H1 (cell line): ENCODE data around the gene ICAM5. TPM values are rescaled to one million over a fixed set of nuclear protein-coding genes. Genes with fewer than 3 reads are reported as not detected.

ENCODE experiments used
- CTCF ChIA-PET: fragments of 300-600 bp; sonication (Branson Sonifier 250); formaldehyde crosslinking; loops from one replicate; lab custom pipeline; 2021; ENCODE audit not compliant: partially characterized antibody; lab: Charles Lee
- POLR2A ChIA-PET: fragments of 300-600 bp; sonication (Branson Sonifier 250); formaldehyde crosslinking; loops from one replicate; lab custom pipeline; 2021; ENCODE audit warnings: inconsistent platforms; ENCODE audit not compliant: partially characterized antibody; lab: Charles Lee
- DNase-seq, 2 experiments: peaks; one replicate each; pipeline versions ENCODE4 v3.0.0 to v3.0.0-alpha.2; 2010 to 2022; ENCODE audit warnings: low spot score in 2 of 2, low read depth in 1 of 2, mixed read lengths in 1 of 2
- FAIRE-seq: peaks from 2 replicates; lab custom pipeline; 2011; peaks lifted over from hg19 to GRCh38; lab: Jason Lieb, UNC
- H2AFZ ChIP-seq: 2 replicates; pipeline ENCODE4 v1.8.1; 2012; ENCODE audit warnings: low read length, inconsistent platforms
- H2AK5ac ChIP-seq: 2 replicates; pipeline ENCODE4 v1.6.1; 2013; ENCODE audit warnings: low read depth, low read length
- H2BK120ac ChIP-seq: replicated peaks from 2 replicates; pipeline ENCODE3; 2013; ENCODE audit warnings: low read depth, low read length, inconsistent platforms
- H2BK12ac ChIP-seq: 2 replicates; pipeline ENCODE4 v1.6.1; 2013; ENCODE audit warnings: low read depth, low read length
- H2BK15ac ChIP-seq: 2 replicates; pipeline ENCODE4 v1.6.1; 2013; ENCODE audit warnings: low read length
- H2BK20ac ChIP-seq: 2 replicates; pipeline ENCODE4 v1.6.1; 2013; ENCODE audit warnings: low read length
- H2BK5ac ChIP-seq: 2 replicates; pipeline ENCODE4 v1.6.1; 2013; ENCODE audit warnings: low read depth, low read length
- H3K14ac ChIP-seq: 2 replicates; pipeline ENCODE4 v1.6.1; 2013; ENCODE audit warnings: inconsistent platforms; ENCODE audit not compliant: insufficient read length
- H3K18ac ChIP-seq: 2 replicates; pipeline ENCODE4 v1.6.1; 2013; ENCODE audit warnings: low read length; ENCODE audit errors: extremely low read depth
- H3K23ac ChIP-seq: 2 replicates; pipeline ENCODE4 v1.6.1; 2013; ENCODE audit warnings: inconsistent platforms; ENCODE audit not compliant: insufficient read length
- H3K23me2 ChIP-seq: 2 replicates; pipeline ENCODE4 v1.6.1; 2013; ENCODE audit warnings: low read depth, low read length
- H3K27ac ChIP-seq: 2 replicates; pipeline ENCODE4 v1.6.1; 2011; ENCODE audit warnings: low read depth, low read length, inconsistent platforms
- H3K27me3 ChIP-seq, 4 experiments: replicated peaks in 1 of 4; 1 replicate in 1 of 4; 2 replicates in 3 of 4; pipeline versions ENCODE4 v1.6.1 to v1.8.1; 2011 to 2013; ENCODE audit warnings: low read length in 3 of 4, mild to moderate bottlenecking in 3 of 4, inconsistent platforms in 2 of 4, mixed read lengths in 2 of 4, moderate library complexity in 1 of 4; ENCODE audit not compliant: control insufficient read depth in 3 of 4, insufficient read depth in 3 of 4; ENCODE audit errors: extremely low read depth in 1 of 4
- H3K36me3 ChIP-seq, 4 experiments: 2 replicates each; pipeline versions ENCODE4 v1.6.1 to v1.8.1; 2011 to 2013; ENCODE audit warnings: mild to moderate bottlenecking in 4 of 4, low read length in 3 of 4, moderate library complexity in 2 of 4, control low read depth in 1 of 4, inconsistent platforms in 1 of 4; ENCODE audit not compliant: insufficient read depth in 4 of 4, control insufficient read depth in 2 of 4
- H3K4ac ChIP-seq: replicated peaks from 2 replicates; pipeline ENCODE3; 2013; ENCODE audit warnings: low read length, low read depth, mixed read lengths, inconsistent platforms; ENCODE audit not compliant: insufficient read length
- H3K4me1 ChIP-seq, 4 experiments: replicated peaks in 1 of 4; 1 replicate in 1 of 4; 2 replicates in 3 of 4; pipeline versions ENCODE4 v1.6.1 to v1.8.1; 2011 to 2013; ENCODE audit warnings: low read length in 3 of 4, inconsistent platforms in 2 of 4, mixed read lengths in 1 of 4; ENCODE audit not compliant: insufficient read depth in 4 of 4, control insufficient read depth in 3 of 4
- H3K4me2 ChIP-seq, 2 experiments: 2 replicates each; pipeline versions ENCODE4 v1.6.1 to v1.8.1; 2011 to 2013; ENCODE audit warnings: low read depth in 2 of 2, low read length in 2 of 2, control low read depth in 1 of 2, inconsistent platforms in 1 of 2, mild to moderate bottlenecking in 1 of 2; ENCODE audit not compliant: insufficient read depth in 1 of 2
- H3K4me3 ChIP-seq, 4 experiments: fragments of 200-600, 300-600 bp in 1 of 4; sonication (generic), shearing (Covaris generic), sonication (Bioruptor Twin) in 1 of 4; 2 replicates each; pipeline versions ENCODE4 v1.5.1 to v1.8.1; 2011 to 2016; ENCODE audit warnings: low read length in 4 of 4, low read depth in 3 of 4, control low read depth in 2 of 4, inconsistent platforms in 2 of 4, mild to moderate bottlenecking in 2 of 4, mixed read lengths in 1 of 4, moderate library complexity in 1 of 4; ENCODE audit not compliant: insufficient read depth in 2 of 4; ENCODE audit errors: extremely low read depth in 1 of 4
- H3K56ac ChIP-seq: replicated peaks from 2 replicates; pipeline ENCODE3; 2013; ENCODE audit warnings: low read depth, mild to moderate bottlenecking, mixed read lengths, low read length, inconsistent platforms; ENCODE audit not compliant: insufficient read length
- H3K79me1 ChIP-seq: 2 replicates; pipeline ENCODE4 v1.6.1; 2013; ENCODE audit warnings: low read depth, low read length, control low read depth
- H3K79me2 ChIP-seq, 2 experiments: 2 replicates each; pipeline versions ENCODE4 v1.6.1 to v1.8.1; 2012 to 2013; ENCODE audit warnings: low read length in 2 of 2, mild to moderate bottlenecking in 2 of 2, inconsistent platforms in 1 of 2; ENCODE audit not compliant: insufficient read depth in 2 of 2, control insufficient read depth in 1 of 2
- H3K9ac ChIP-seq, 4 experiments: replicated peaks in 1 of 4; 1 replicate in 1 of 4; 2 replicates in 3 of 4; pipeline versions ENCODE4 v1.6.1 to v1.8.1; 2011 to 2013; ENCODE audit warnings: low read depth in 3 of 4, low read length in 3 of 4, control low read depth in 2 of 4, mild to moderate bottlenecking in 2 of 4, moderate library complexity in 2 of 4, inconsistent platforms in 1 of 4; ENCODE audit errors: extremely low read depth in 1 of 4
- H3K9me3 ChIP-seq, 2 experiments: 2 replicates each; pipeline versions ENCODE4 v1.6.1 to v1.8.1; 2012 to 2013; ENCODE audit warnings: mild to moderate bottlenecking in 2 of 2, moderate library complexity in 2 of 2, control low read depth in 1 of 2, inconsistent platforms in 1 of 2, low read depth in 1 of 2, low read length in 1 of 2, mixed read lengths in 1 of 2; ENCODE audit not compliant: insufficient read depth in 2 of 2
- H4K20me1 ChIP-seq, 2 experiments: replicated peaks in 1 of 2; 2 replicates each; pipeline versions ENCODE3 to v1.8.1; 2011 to 2013; ENCODE audit warnings: inconsistent platforms in 2 of 2, low read length in 2 of 2, mild to moderate bottlenecking in 1 of 2; ENCODE audit not compliant: insufficient read depth in 2 of 2, control insufficient read depth in 1 of 2
- H4K5ac ChIP-seq: 2 replicates; pipeline ENCODE4 v1.6.1; 2013; ENCODE audit warnings: low read length, low read depth, mixed read lengths, inconsistent platforms; ENCODE audit not compliant: insufficient read length
- H4K8ac ChIP-seq: 2 replicates; pipeline ENCODE4 v1.8.0; 2013; ENCODE audit warnings: mild to moderate bottlenecking, moderate library complexity, low read length, inconsistent platforms; ENCODE audit not compliant: insufficient read depth; ENCODE audit errors: extremely low read depth
- H4K91ac ChIP-seq: replicated peaks from 2 replicates; pipeline ENCODE3; 2013; ENCODE audit warnings: low read length, mixed read lengths, inconsistent platforms; ENCODE audit not compliant: insufficient read length
- BACH1 ChIP-seq: IDR thresholded peaks from 2 replicates; pipeline ENCODE4 v1.6.1; 2012; ENCODE audit warnings: low read length, improper control_type of control experiment
- CREB1 ChIP-seq: IDR thresholded peaks from 2 replicates; pipeline ENCODE4 v1.6.1; 2012; ENCODE audit warnings: inconsistent platforms
- GABPA ChIP-seq: IDR thresholded peaks from 2 replicates; pipeline ENCODE4 v1.6.1; 2011; ENCODE audit warnings: mild to moderate bottlenecking, low read length, moderate library complexity, borderline replicate concordance; ENCODE audit not compliant: insufficient read depth
- HDAC2 ChIP-seq, 2 experiments: fragments of 300-600 bp in 1 of 2; sonication (generic) in 1 of 2; IDR thresholded peaks; 2 replicates each; pipeline ENCODE4 v1.6.1; 2011 to 2012; ENCODE audit warnings: low read depth in 2 of 2, low read length in 2 of 2, mild to moderate bottlenecking in 2 of 2, moderate library complexity in 2 of 2, borderline replicate concordance in 1 of 2, inconsistent platforms in 1 of 2
- JUN ChIP-seq: IDR thresholded peaks from 2 replicates; pipeline ENCODE4 v1.6.1; 2011; ENCODE audit warnings: low read depth, mild to moderate bottlenecking, improper control_type of control experiment, low read length
- KDM1A ChIP-seq: fragments of 200-600, 300-600 bp; sonication (generic); IDR thresholded peaks from 2 replicates; pipeline ENCODE4 v1.7.1; 2016; ENCODE audit warnings: mild to moderate bottlenecking, low read length, borderline replicate concordance
- NRF1 ChIP-seq: IDR thresholded peaks from 2 replicates; pipeline ENCODE4 v1.6.1; 2011; ENCODE audit warnings: mild to moderate bottlenecking, low read depth, low read length, improper control_type of control experiment
- RXRA ChIP-seq: IDR thresholded peaks from 2 replicates; pipeline ENCODE4 v1.6.1; 2011; ENCODE audit warnings: low read depth, mild to moderate bottlenecking, low read length, moderate library complexity; ENCODE audit not compliant: insufficient read depth
- SIX5 ChIP-seq: IDR thresholded peaks from 2 replicates; pipeline ENCODE4 v1.6.1; 2011; ENCODE audit warnings: mild to moderate bottlenecking, low read depth, low read length
- SP1 ChIP-seq: IDR thresholded peaks from 2 replicates; pipeline ENCODE4 v1.6.1; 2011; ENCODE audit warnings: low read depth, low read length
- SRF ChIP-seq: IDR thresholded peaks from 2 replicates; pipeline ENCODE4 v1.6.1; 2011; ENCODE audit warnings: mild to moderate bottlenecking, low read depth, low read length, moderate library complexity
- WGBS, 2 experiments: shearing (Covaris generic) in 1 of 2; methylation state at CpG; one replicate each; pipeline versions ENCODE4 v1.1.6 to v1.1.7; 2013 to 2015; ENCODE audit warnings: low lambda C conversion rate in 2 of 2, mixed read lengths in 2 of 2, inconsistent platforms in 1 of 2, low coverage in 1 of 2, missing lambda C conversion rate in 1 of 2; ENCODE audit not compliant: insufficient replicate concordance in 2 of 2, insufficient coverage in 1 of 2, insufficient read length in 1 of 2; ENCODE audit errors: extremely low coverage in 1 of 2, missing lambda C conversion rate in 1 of 2; 5-methylcytosine and 5-hydroxymethylcytosine counted together
- polyA plus RNA-seq, 7 experiments: library from polyadenylated mRNA; depleted of rRNA in 3 of 7; stranded (reverse) in 5 of 7; unstranded in 2 of 7; fragments of >200 nt in 5 of 7; fragments of 200-250 nt in 2 of 7; gene quantifications; 1 replicate in 5 of 7; 2 replicates in 1 of 7; 4 replicates in 1 of 7; pipeline versions ENCODE4 v1.2.1 to v1.2.3, GENCODE V29; 2011 to 2013; ENCODE audit warnings: missing spikeins in 2 of 7, mixed read lengths in 2 of 7
- total RNA-seq: library from RNA; stranded (reverse); fragmentation: NEBNext Ultra II Directional; extraction: Animal tissue kit (Norgen Biotek cat#: 25700); gene quantifications from 2 replicates; pipeline ENCODE4 v1.2.1, GENCODE V29; 2021

Gene ICAM5
- total and polyA plus RNA-seq, 2 of the 8 experiments (the other 6 are each of a cell fraction or from before 2014, with no cell fraction given) = 3.9 to 4.8 TPM

DNA sequence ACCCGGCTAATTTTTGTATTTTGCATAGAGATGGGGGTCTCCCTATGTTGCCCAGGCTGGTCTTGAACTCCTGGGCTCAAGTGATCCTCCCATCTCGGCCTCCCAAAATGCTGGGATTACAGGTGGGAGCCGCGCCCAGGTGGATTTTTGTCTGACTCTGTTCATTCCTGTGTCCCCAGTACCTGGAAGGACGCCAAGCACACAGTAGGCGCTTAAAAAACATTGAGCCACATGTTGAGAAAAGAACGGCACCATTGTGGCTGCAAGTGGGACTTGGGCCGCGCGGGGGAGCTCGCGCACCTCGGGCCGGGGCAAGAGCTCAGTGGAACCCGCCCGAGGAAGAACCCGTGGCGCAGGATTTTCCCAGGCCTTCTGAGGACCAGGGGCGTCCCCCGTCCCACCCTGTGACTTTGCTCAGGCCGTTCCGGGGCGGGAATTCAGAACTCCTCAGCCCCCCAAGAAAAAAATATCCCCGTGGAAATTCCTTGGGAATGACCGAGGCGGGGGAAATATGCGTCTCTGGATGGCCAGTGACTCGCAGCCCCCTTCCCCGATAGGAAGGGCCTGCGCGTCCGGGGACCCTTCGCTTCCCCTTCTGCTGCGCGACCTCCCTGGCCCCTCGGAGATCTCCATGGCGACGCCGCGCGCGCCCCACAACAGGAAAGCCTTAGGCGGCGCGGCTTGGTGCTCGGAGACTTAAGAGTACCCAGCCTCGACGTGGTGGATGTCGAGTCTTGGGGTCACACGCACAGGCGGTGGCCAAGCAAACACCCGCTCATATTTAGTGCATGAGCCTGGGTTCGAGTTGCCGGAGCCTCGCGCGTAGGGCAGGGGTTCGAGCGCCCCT is 20.2 kb upstream of the ICAM5 start:
- Histone ChIP-seq H2BK15ac (0 out of 2 replicates have a peak overlapping the region, but pooled peaks have one; percentile 8), H4K20me1 (no peaks in the 10 kb centered on the region), H3K79me1 (no peaks in the 10 kb centered on the region), H4K8ac (peak overlapping the region; percentile 80; the same call in 1 of the 2 replicates), H2BK12ac (peak overlapping the region; percentile 43; the same call in 1 of the 2 replicates), H2AFZ (no peak overlapping the region), H3K14ac (no peak overlapping the region), H2BK5ac (no peak overlapping the region), H4K5ac (no peak overlapping the region), H3K18ac (peak overlapping the region; percentile 32; the same call in 1 of the 2 replicates), H3K79me2 (no peaks in the 10 kb centered on the region), H2AK5ac (no peak overlapping the region), H2BK20ac (no peak overlapping the region), H3K4me1 (peaks cover 0 to 8% (median 5%) of the 10 kb centered on the region in 4 experiments; a peak in 5 of 7 replicates), H3K23ac (no peak overlapping the region), H3K9me3 (no peaks in the 10 kb centered on the region), H3K4me3 (peak overlapping the region; percentile 30 to 59 (median 38); a peak in 5 of 8 replicates), H3K23me2 (peaks cover 11% of the 10 kb centered on the region; the same call in 1 of the 2 replicates), H3K56ac (no peak overlapping the region), H3K4ac (peak overlapping the region; percentile 33), H3K36me3 (no peaks in the 10 kb centered on the region), H3K4me2 (peak overlapping the region; percentile 70 to 75), H2BK120ac (no peak overlapping the region), H3K27me3 (peaks cover 9 to 25% (median 23%) of the 10 kb centered on the region in 4 experiments), H3K27ac (no peak overlapping the region), H3K9ac (no peak overlapping the region; a peak in 1 of 7 replicates), H4K91ac (peak overlapping the region; percentile 42)
- FAIRE-seq (no peak), DNase-seq (peak in 1 of 2 experiments; percentile 99)
- ChIA-PET POLR2A (interaction anchor here (0.8 to 3.3 kb wide), 11 partner anchors 10 to 152 kb away, joined by 3 to 28 read pairs (median 12); partner anchors contain the start of genes ICAM4, ICAM5 and RAVER1), CTCF (interaction anchor here (0.6 to 9.4 kb wide), 24 partner anchors 9 to 146 kb away, joined by 3 to 122 read pairs (median 4); partner anchors contain the start of genes ICAM4 and ICAM5)
- WGBS, 2 experiments = 12% methylated on average over 57 of the region's 59 CpGs; no CpG with 5 or more reads in 1 of the 2 experiments
- TF ChIP-seq JUN = no peak
- no peak for TF ChIP-seq SP1
- peak; percentile 31 to 47; a peak in 1 of 4 replicates for TF ChIP-seq HDAC2 (IDR thresholded peaks at IDR 0.05; ENCODE audit: borderline replicate concordance in 1 of 2, low read depth in 2 of 2, low read length in 2 of 2)
- no peak for TF ChIP-seq SIX5
- TF ChIP-seq RXRA = no peak
- TF ChIP-seq GABPA = 0 out of 2 replicates have a peak, but pooled peaks have one; percentile 16
- no peak for TF ChIP-seq CREB1
- TF ChIP-seq KDM1A = peak; percentile 78; the same call in 1 of the 2 replicates
- no peak for TF ChIP-seq SRF
- no peak for TF ChIP-seq NRF1
- TF ChIP-seq BACH1 = peak; percentile 71; the same call in 1 of the 2 replicates
